ENCODE measurements around the gene CLK2. TPM values are rescaled to one million over a fixed set of nuclear protein-coding genes. Genes with fewer than 3 reads are reported as not detected.
"Not testable (repeated sequence)": the region's sequence is repeated elsewhere in the genome, so short reads cannot be mapped to it uniquely, and the experiment has no call there.

CLK2 gene
- total and polyA plus RNA-seq, 9 of the 15 experiments (the other 6 are each of a cell fraction or from before 2014, with no cell fraction given): 13.5 to 81.4 (median 39.6) TPM

- TF ChIP-seq PHF8 (IDR thresholded peaks at IDR 0.05; ENCODE audit: borderline replicate concordance, low read length) (no peak), E2F4 (CRISPR knock-in tag; IDR thresholded peaks at IDR 0.05; ENCODE audit: low read depth) (no peak)
Observed at GRCh38 chr1:155247667-155248553, 25.4 kb downstream of the CLK2 start (continued).

GRCh38 chr1:155246796-155247195, 26.5 kb downstream of the CLK2 start:
- H3K9me3 ChIP-seq (replicated peaks; ENCODE audit: control insufficient read depth, insufficient read depth, low read depth, low read length); in situ Hi-C loops (cut with MboI); ATAC-seq; H3K27ac ChIP-seq (ENCODE audit: extremely low read depth, low read depth, low read length); FAIRE-seq; H3K9ac ChIP-seq (ENCODE audit: insufficient read depth in 1 of 2, low read depth in 2 of 2, low read length in 2 of 2); H2AFZ ChIP-seq (ENCODE audit: low read depth, low read length); H3K4me3 ChIP-seq; DNase-seq (ENCODE audit: extremely low read depth in 1 of 4, low spot score in 3 of 4); H4K20me1 ChIP-seq (replicated peaks; ENCODE audit: control insufficient read depth, insufficient read depth, low read length); BruUV-seq (replicated peaks); intact Hi-C loops (cut with micrococcal nuclease); H3K27me3 ChIP-seq (ENCODE audit: control insufficient read depth in 2 of 2, insufficient read depth in 2 of 2, low read length in 2 of 2); H3K4me2 ChIP-seq (ENCODE audit: insufficient read depth, low read length); H3K9me1 ChIP-seq (ENCODE audit: control insufficient read depth, insufficient read depth, low read length): not testable (repeated sequence)
- ChIA-PET POLR2A (interaction anchor here (0.6 to 1.3 kb wide), 3 partner anchors 20 to 686 kb away, joined by 3 to 7 read pairs (median 4); partner anchors contain the start of gene HCN3), CTCF (ENCODE audit: low intra/inter-chr PET ratio) (interaction anchor here (1.3 kb wide), 1 partner anchor 78 kb away, joined by 7 read pairs; no protein-coding TSS in a partner anchor)
- peak; percentile 58 for TF ChIP-seq ZNF121 (CRISPR knock-in tag; conservative IDR thresholded peaks at IDR 0.05)
- Histone ChIP-seq H3K79me2 (ENCODE audit: control insufficient read depth, insufficient read depth, low read length) (peaks cover 14% of the 10 kb centered on the region; the same call in 2 of the 3 replicates), H3K4me1 (replicated peaks in 1 of 2; ENCODE audit: control insufficient read depth in 2 of 2, insufficient read depth in 2 of 2, low read length in 2 of 2) (peaks cover 20 to 44% of the 10 kb centered on the region in 2 experiments; a peak in 4 of 5 replicates), H3K36me3 (ENCODE audit: control insufficient read depth, insufficient read depth, low read length) (peaks cover 25% of the 10 kb centered on the region; the same call in 2 of the 3 replicates)
- 88% methylated on average over 3 of the region's 3 CpGs for WGBS (ENCODE audit: insufficient coverage, low coverage, missing lambda C conversion rate)
